HEK293 (cell line): ENCODE data around the gene ZNF692.

Source experiments
- CTCF ChIP-seq: fragments of 450-650 bp; formaldehyde crosslinking; IDR thresholded peaks from 2 replicates; pipeline ENCODE4 v1.5.1; 2016; ENCODE audit warnings: missing biosample characterization, missing genetic modification characterization
- HOXA7 ChIP-seq: sonication (generic); formaldehyde crosslinking; IDR thresholded peaks from 2 replicates; pipeline ENCODE4 v1.8.1; 2022; ENCODE audit warnings: missing genetic modification reagents, borderline replicate concordance
- KLF9 ChIP-seq: fragments of 450-650 bp; formaldehyde crosslinking; IDR thresholded peaks from 2 replicates; pipeline ENCODE4 v1.5.1; 2016; ENCODE audit warnings: missing biosample characterization, missing genetic modification characterization, low read depth
- MZF1 ChIP-seq: fragments of 450-650 bp; formaldehyde crosslinking; IDR thresholded peaks from 2 replicates; pipeline ENCODE4 v1.5.1; 2017; ENCODE audit warnings: missing biosample characterization, missing genetic modification characterization, borderline replicate concordance
- PRDM1 ChIP-seq: fragments of 450-650 bp; formaldehyde crosslinking; IDR thresholded peaks from 2 replicates; pipeline ENCODE4; 2016; ENCODE audit warnings: missing biosample characterization, missing genetic modification characterization
- REST ChIP-seq: fragments of 450-650 bp; formaldehyde crosslinking; IDR thresholded peaks from 2 replicates; pipeline ENCODE4 v1.5.1; 2016; ENCODE audit warnings: missing biosample characterization, missing genetic modification characterization
- ZBTB1 ChIP-seq: fragments of 450-650 bp; formaldehyde crosslinking; IDR thresholded peaks from 2 replicates; pipeline ENCODE4 v1.5.1; 2016; ENCODE audit warnings: missing biosample characterization, missing genetic modification characterization
- ZBTB49 ChIP-seq: fragments of 450-650 bp; formaldehyde crosslinking; IDR thresholded peaks from 2 replicates; pipeline ENCODE4 v1.5.1; 2016; ENCODE audit warnings: missing biosample characterization, missing genetic modification characterization, low read depth
- ZBTB7A ChIP-seq: fragments of 450-650 bp; formaldehyde crosslinking; IDR thresholded peaks from 2 replicates; pipeline ENCODE4 v1.5.1; 2016; ENCODE audit warnings: low read depth, missing biosample characterization, missing genetic modification characterization
- ZIC2 ChIP-seq: fragments of 450-650 bp; formaldehyde crosslinking; IDR thresholded peaks from 2 replicates; pipeline ENCODE4 v1.5.1; 2016; ENCODE audit warnings: missing biosample characterization, missing genetic modification characterization
- ZNF311 ChIP-seq: fragments of 450-650 bp; formaldehyde crosslinking; IDR thresholded peaks from 2 replicates; pipeline ENCODE4 v1.5.1; 2017; ENCODE audit warnings: missing biosample characterization, missing genetic modification characterization, borderline replicate concordance
- ZNF335 ChIP-seq: fragments of 450-650 bp; formaldehyde crosslinking; conservative IDR thresholded peaks from 2 replicates; pipeline ENCODE4 v1.5.1; 2016; ENCODE audit warnings: missing biosample characterization, missing genetic modification characterization
- ZNF513 ChIP-seq: fragments of 450-650 bp; IDR thresholded peaks from 2 replicates; pipeline ENCODE4 v1.5.1; 2018; ENCODE audit warnings: missing biosample characterization, missing genetic modification characterization
- ZNF544 ChIP-seq: fragments of 450-650 bp; formaldehyde crosslinking; IDR thresholded peaks from 2 replicates; pipeline ENCODE4 v1.5.0; 2017; ENCODE audit warnings: missing biosample characterization, missing genetic modification characterization

- no peak for TF ChIP-seq CTCF
- TF ChIP-seq KLF9 (tag by site-specific recombination) = no peak
- no peak for TF ChIP-seq ZNF335 (tag by site-specific recombination)
- no peak for TF ChIP-seq PRDM1 (tag by site-specific recombination)
- no peak for TF ChIP-seq REST (tag by site-specific recombination)
- no peak for TF ChIP-seq ZIC2 (tag by site-specific recombination)
- no peak for TF ChIP-seq MZF1 (tag by site-specific recombination)
- TF ChIP-seq ZBTB1 (tag by site-specific recombination) = no peak
- TF ChIP-seq ZNF513 (tag by site-specific recombination) = no peak
- no peak for TF ChIP-seq ZBTB49
- TF ChIP-seq ZNF311 (tag by site-specific recombination) = no peak
- TF ChIP-seq ZBTB7A (tag by site-specific recombination) = no peak
- no peak for TF ChIP-seq HOXA7
- no peak for TF ChIP-seq ZNF544 (tag by site-specific recombination)
These were observed 17.0 kb downstream of the ZNF692 start for GRCh38 chr1:248841702-248842395.
